SK-N-MC (cell line): ENCODE data around the gene CEP290.

Source experiments
- EZH2 ChIP-seq: fragments of 200-600 bp; sonication (generic); IDR thresholded peaks from one replicate; pipeline ENCODE4 v1.6.1; 2017; ENCODE audit warnings: antibody characterized with exemption
- FOXP2 ChIP-seq: optimal IDR thresholded peaks from 2 replicates; pipeline ENCODE3; 2011; ENCODE audit warnings: mild to moderate bottlenecking, moderate library complexity; ENCODE audit not compliant: insufficient read depth; ENCODE audit errors: extremely low read length, control extremely low read depth
- POLR2AphosphoS5 ChIP-seq: IDR thresholded peaks from 2 replicates; pipeline ENCODE4 v1.6.1; 2012; ENCODE audit warnings: mild to moderate bottlenecking, low read depth, low read length, borderline replicate concordance

GRCh38 chr12:88006351-88006750, 135.5 kb downstream of the CEP290 start:
- no peak for TF ChIP-seq POLR2AphosphoS5
- no peak for TF ChIP-seq EZH2
- no peak for TF ChIP-seq FOXP2
